Stomach (tissue), 4 donors: ENCODE data around the gene SLC6A20.

Experiments
- CTCF ChIP-seq, 7 experiments: fragments of 450-650 bp in 4 of 7; fragments of 200-600 bp in 3 of 7; sonication (generic) in 3 of 7; IDR thresholded peaks; one replicate each; pipeline ENCODE4 v1.5.1; 2016 to 2019; ENCODE audit warnings: antibody characterized with exemption in 7 of 7, control low read depth in 2 of 7, mild to moderate bottlenecking in 1 of 7
- EP300 ChIP-seq: sonication (generic); formaldehyde crosslinking; IDR thresholded peaks from one replicate; pipeline ENCODE4 v1.6.1; 2017; ENCODE audit warnings: antibody characterized with exemption
- POLR2A ChIP-seq, 4 donors: fragments of 450-650 bp; IDR thresholded peaks; one replicate each; pipeline ENCODE4 v1.6.1; 2016; ENCODE audit warnings: antibody characterized with exemption in 4 of 4, control low read depth in 2 of 4, mild to moderate bottlenecking in 1 of 4, moderate library complexity in 1 of 4

- no peak for TF ChIP-seq CTCF (IDR thresholded peaks at IDR 0.05)
- no peak for TF ChIP-seq POLR2A (IDR thresholded peaks at IDR 0.05)
- TF ChIP-seq EP300, result no peak
Observed at GRCh38 chr3:45778761-45779201, 17.6 kb downstream of the SLC6A20 start.
